Left forelimb (tissue), 1 donor: ENCODE measurements around the gene MYRIP.
"Not testable (repeated sequence)": the region's sequence is repeated elsewhere in the genome, so short reads cannot be mapped to it uniquely, and the experiment has no call there.

Experiments used
- DNase-seq: peaks from one replicate; pipeline ENCODE4 v3.0.0-alpha.2; 2018; ENCODE audit warnings: low spot score

Gene MYRIP

DNA sequence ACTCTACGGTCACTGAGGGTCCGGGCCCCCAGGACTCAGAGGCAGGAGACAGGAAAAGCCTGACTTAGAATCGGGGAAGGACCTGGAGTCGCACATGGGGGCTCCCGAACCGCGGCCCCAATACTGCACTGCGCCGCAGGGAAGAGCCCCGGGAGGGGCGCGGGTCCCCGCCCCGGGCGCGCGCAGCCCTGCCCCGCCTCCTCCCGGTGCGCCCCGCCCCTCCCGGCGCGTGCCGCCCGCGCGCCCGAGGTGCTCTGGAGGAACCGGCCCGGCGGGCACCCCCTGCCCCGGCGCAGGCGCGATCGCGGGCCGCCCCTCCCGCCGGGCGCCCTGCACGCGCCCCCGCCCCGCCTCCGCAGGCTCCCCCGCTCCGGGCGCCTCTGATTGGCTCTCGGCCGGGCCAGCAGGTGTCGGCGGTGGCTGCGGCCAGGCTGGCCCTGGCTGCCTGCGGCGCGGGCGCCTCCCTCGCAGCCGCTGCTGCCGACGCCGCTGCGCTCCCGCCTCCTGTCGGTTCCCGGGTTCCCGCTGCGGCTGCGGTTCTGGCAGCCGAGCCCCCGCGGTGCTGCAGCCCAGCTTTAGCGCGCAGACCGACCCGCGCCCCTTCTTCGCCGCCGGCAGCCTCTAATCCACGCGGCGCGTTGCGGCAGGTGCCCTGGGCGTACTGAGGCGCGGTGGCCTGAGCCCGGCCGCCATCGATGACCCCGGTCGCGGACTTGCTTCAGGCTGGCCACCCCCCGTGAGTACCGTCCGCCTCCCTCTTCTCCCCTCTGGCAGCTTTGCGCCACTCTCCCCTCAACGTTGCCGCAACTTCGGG is at the start of gene MYRIP:
TSS of gene MYRIP (plus strand) at position 429 of the 814 bp plus-strand sequence. CDS start 91,208 bp downstream, outside the sequence.
- DNase-seq: no peak

DNA sequence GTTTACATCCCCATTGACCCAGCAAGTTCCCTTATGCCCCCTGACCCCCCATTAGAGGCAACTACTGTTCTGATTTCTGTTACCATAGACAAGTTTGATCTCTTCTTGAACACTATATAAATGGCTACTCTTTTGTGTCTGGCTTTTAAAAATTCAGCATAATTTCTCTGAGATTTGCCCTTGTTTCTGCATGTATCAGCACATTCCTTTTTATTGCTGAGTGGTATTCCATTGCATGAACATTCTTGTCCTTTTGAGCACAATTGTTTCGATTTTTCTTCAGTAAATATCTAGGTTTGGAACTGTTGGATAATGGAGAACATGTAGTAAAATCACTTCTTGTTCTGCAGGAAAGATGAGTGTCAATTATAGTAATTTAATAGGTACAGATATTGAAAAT is 49.1 kb upstream of the MYRIP start:
- no peak for DNase-seq

DNA sequence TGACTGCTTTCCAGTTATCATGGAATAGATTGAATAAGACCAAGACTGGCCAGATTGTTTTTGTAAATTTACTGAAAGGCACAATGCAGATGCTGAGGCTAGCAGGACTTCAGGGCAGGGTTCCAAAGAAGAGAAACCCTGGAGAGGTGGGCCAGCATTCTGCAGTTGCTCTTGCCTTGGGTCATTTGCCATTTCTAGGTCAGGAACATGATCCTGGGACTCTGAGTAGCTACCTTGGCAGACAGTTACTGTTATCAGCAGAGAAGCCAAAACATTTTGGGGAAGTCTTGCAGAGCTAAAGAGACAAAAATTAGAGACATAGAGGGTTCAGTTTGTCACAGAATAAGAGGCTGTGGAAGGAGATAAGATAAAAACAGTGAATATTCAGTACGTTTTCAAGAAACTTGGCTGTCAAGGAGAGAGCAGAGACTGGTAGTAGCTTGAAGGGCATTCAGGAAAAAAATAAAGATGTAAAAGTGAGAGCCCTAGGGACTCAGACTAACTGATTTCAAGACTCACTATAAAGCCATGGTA is 46.8 kb upstream of the MYRIP start:
- no peak for DNase-seq

DNA sequence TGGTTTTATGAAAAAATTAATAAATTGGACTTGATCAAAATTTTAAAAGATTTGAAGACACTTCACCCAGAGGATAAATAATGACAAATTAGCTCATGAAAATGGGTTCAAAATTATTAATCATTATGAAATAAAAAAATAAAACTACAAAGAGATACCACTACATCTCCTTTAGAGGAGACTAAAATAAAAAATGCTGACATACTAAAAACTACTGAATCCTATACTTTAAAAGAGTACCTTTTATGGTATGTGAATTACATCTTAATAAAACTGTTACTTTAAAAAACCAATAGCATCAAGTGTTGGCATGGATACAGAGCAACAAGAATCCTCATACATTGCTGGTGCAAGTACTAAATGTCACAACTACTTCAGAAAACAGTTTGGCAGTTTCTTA is 46.0 kb upstream of the MYRIP start:
- DNase-seq: no peak

DNA sequence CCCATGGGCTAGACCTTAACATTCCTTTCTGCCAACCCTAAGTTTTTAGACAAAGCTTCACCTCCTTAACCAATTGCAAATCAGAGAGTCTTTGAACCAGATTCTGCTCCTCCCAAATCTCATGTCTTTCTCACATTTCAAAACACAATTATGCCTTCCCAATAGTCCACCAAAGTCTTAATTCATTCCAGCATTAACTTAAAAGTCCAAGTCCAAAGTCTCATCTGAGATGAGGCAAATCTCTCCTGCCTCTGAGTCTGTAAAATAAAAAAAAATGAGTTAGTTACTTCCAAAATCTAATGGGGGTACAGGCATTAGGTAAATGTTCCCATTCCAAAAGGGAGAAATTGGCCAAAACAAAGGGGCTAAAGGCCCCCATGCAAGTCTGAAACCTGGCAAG is 43.8 kb upstream of the MYRIP start:
- no peak for DNase-seq

DNA sequence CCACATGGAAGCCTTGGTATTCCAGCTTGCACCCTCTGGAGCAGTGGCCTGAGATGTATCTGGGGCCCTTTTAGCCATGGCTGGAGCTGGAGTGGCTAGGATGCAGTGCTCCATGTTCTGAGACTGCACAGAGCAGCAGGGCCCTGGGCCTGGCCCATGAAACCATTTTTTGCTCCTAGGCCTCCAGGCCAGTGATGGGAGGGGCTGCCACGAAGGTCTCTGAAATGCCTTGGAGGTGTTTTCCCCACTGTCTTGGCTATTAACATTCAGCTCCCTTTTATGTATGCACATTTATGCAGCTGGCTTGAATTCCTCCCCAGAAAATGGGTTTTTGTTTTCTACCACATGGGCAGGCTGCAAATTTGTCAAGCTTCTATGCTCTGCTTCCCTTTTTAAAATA is 43.0 kb upstream of the MYRIP start:
- no peak for DNase-seq

DNA sequence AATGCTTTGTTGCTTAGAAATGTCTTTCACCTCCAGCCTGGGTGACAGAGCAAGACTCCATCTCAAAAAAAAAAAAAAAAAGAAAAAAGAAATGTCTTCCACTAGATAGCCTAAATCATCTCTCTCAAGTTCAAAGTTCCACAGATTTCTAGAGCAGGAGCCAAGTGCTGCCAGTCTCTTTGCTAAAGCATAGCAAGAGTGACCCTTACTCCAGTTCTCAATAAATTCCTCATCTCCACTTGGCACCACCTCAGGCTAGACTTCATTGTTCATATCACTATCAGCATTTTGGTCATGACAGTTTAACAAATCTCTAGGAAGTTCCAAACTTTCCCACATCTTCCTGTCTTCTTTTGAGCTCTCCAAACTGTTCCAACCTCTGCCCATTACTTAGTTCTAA is 42.5 kb upstream of the MYRIP start:
- not testable (repeated sequence) for DNase-seq

DNA sequence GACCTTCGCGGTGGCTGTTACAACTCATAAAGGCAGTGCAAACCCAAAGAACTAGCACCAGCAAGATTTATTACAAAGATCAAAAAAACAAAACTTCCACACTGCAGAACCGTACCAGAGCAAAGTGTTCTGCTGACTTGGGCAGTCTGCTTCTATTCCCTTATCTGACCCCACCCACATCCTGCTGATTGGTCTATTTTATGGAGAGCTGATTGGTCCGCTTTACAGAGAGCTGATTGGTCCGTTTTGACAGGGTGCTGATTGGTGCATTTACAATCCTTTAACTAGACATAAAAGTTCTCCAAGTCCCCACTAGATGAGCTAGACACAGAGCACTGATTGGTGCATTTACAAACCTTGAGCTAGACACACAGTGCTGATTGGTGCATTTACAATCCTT is 31.2 kb upstream of the MYRIP start:
- DNase-seq: not testable (repeated sequence)

DNA sequence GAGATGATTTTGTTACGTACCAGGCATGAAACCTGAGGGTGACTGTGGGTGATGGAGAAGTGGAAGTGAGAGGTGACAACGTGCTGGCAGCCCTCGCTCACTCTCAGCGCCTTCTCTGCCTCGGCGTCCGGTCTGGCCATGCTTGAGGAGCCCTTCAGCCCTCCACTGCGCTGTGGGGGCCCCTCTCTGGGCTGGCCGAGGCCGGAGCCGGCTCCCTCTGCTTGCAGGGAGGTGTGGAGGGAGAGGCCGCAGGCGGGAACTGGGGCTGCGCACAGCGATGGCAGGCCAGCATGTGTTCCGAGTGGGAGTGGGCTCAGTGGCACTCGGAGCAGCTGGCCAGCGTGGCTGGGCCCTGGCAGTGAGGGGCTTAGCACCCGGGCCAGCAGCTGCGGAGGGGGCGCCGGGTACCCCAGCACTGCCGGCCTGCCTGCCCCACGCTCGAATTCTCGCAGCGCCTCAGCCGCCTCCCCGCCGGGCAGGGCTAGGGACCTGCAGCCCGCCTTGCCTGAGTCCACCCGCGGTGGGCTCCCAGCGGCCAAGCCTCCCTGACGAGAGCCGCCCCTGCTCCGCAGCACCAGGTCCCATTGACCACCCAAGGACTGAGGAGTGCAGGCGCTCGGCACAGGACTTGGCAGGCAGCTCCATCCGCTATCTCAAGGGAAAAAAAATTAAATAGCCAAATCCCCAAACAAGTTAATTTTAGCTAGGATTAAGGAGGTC is 29.7 kb upstream of the MYRIP start:
- no peak for DNase-seq

DNA sequence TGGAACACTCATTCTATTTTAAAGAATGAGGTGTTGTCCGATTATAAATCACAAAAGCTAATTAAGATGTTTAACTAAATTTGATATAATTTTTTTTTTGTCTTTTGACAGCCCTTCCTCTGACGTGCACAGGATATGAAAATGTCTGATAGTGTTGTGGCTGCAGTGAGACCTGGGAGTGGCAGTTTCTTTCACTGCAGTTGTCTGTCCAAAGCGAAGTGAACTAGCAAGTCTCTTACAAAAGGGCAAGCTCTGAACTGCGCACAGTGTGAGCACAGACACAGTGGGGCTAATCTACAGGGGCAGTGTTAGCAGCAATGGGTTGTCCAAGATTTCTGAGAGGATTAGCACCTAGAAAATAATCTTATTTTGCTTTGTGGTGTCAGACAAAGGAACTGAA is 29.1 kb upstream of the MYRIP start:
- no peak for DNase-seq

DNA sequence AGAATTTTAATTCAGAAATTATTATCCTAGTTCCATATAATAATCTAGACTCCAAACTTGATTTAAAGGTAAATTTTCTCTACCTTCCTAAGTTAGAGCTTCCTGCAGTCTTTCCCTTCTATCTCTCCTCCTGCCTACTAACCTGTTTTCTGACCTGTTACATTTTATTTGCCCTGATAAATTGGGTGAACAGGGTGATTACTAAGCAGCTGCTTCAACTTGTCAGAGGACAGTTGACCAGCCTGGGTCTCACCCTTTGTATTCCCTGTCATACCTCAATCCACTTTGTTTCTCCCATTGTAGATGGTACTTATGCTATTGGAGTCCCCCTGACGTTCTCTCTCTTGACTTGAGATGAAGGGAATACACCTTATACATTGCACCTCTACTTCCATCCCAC is 28.4 kb upstream of the MYRIP start:
- DNase-seq: no peak

DNA sequence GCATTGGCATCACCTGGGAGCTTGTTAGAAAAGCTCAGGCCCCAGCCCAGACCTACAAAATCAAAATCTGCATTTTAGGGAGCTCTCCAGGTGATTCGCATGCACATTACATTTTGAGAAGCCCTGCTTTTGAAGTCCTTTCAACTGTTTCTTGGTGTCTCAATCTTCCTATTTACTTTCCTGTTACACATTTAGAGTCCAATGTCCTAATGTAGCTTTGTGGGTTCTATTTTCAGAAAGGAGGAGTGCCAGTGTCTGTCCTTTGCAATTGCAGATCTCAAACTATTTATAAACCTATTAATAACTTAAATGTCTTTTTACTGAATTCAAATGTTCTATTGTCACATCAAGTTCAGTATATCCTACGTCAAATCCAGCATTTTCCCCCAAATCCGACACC is 27.8 kb upstream of the MYRIP start:
- DNase-seq: no peak

DNA sequence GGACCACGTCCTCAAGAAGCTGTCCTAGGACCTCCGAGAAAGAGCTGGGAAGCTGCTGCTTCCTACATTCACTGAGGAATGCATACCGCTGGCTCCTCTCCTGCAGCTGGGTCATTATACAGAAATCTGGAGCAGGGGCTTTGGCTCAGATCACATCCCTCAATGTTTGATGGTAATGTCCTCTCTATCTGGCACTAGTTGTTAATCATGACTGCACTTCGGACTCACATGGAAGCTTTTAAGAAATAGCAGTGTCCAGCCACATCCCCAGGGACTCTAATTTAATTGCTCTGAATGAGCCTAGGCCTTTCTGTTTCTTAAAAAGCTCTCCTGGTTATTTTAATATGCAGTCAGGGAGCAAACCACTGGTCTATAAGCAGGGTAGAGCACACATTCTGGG is 25.7 kb upstream of the MYRIP start:
- no peak for DNase-seq

DNA sequence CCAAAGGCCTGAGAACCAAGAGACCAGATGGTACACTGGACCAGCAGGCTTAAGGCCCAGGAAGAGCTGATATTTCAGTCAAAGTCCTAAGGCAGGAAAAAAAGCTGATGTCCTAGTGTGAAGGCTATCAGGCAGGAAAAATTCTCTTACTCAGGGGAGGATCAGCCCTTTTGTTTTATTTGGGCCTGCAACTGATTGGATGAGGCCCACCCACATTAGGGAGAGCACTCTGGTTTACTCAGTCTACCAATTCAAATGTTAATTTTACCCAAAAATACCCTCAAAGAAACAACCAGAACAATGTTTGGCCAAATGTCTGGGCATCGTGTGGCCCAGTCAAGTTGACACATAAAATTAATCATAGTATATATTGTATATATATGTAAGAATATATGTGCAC is 24.5 kb upstream of the MYRIP start:
- DNase-seq: no peak

DNA sequence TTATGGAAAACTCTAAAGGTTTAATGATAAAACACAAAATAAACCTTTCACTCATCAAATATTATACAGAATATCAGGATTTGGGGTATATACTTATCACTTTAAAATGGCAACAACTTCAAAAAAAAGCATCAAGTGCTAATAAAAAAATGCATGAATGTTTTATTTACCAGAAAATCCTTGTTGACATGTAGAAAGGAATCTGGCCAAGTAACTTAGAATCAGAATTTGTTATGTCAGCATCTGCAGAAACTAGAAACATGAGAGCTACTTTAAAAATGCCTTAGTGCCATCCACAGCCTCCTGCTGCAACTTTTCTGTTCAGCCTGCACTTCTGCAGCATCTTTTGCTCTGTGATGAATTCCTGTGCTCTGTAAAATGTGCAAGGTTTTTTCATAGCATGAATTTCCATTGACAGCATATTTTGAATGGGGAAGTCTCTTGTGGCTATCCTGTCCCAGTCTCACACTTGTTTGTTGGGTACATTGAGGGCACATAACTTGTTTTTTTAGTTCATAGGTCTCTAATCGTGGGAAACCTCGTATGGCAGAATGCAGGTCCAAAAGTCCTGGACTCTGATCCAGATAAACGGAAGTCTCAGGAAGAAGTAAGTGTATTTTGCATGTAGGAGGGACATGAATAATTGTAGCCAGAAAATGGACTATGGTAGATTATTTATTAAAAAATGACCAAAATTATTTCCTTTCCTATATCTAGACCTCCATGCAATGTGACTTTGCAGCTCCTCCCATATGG is 21.1 kb upstream of the MYRIP start:
- DNase-seq: no peak

DNA sequence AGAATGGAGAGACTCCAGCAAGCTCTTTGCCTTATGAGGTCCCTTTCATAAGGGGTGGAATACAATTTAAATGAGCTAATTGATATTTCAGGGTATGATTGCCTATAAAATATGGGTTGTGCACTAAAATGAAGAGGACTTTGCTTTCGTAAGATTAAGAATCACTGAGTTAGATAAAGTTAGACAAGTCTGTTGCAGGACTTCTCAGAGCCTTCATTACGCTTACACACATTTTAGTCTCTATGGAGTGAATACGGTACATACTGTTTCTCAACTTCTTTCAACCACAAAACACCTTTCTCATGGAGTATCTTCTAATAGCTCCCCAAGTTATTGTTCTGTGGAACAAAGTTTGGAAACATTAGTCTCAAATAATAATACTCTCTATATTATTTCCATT is 17.8 kb upstream of the MYRIP start:
- no peak for DNase-seq

DNA sequence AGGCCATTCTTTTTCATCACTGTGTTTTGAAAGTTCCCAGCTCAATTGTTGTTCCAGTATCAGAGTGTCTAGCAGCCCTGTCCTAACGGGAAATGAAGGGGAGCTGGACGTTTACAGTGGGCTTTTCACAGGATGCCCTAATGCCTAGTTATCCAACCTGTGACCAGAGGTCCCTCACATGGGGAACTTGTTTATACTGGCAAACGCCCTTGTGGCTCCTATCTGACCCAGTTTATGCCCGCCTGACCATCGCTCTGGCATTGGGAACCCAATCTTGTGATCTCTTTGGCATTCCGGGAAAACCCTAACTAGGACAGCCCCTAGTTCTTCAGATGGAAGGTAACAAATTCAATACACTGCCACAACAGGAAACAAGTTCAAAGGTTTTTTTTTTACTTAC is 14.5 kb upstream of the MYRIP start:
- DNase-seq: no peak

DNA sequence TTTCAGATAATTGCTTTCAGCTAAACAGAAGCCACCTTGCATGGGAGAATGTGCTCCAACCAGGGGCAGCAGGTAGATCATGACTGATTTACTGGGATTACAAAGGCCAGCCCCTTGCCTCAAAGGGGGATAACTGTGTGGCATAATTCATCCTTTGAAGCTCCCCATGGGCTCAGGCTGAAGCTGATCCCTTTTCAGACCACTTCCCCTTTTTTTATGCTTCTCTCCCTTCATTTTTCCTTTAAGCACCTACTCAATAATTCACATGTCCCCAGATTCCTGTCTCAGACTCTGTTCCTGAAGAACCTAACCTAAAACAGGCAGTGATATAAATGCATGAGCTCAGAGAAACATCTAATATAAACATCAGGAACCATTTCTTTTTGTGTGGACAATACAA is 8.2 kb upstream of the MYRIP start:
- DNase-seq: no peak

DNA sequence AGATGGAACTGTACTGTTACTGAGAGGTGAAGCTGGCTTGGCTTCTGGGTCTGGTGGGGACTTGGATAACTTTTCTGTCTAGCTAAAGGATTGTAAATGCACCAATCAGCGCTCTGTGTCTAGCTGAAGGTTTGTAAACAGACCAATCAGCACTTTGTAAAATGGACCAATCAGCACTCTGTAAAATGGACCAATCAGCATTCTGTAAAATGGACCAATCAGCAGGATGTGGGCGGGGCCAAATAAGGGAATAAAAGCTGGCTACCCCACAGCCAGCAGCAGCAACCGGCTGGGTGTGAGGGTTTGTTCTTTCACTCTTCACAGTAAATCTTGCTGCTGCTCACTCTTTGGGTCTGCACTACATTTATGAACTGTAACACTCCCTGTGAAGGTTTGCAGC is 6.9 kb upstream of the MYRIP start:
- not testable (repeated sequence) for DNase-seq

DNA sequence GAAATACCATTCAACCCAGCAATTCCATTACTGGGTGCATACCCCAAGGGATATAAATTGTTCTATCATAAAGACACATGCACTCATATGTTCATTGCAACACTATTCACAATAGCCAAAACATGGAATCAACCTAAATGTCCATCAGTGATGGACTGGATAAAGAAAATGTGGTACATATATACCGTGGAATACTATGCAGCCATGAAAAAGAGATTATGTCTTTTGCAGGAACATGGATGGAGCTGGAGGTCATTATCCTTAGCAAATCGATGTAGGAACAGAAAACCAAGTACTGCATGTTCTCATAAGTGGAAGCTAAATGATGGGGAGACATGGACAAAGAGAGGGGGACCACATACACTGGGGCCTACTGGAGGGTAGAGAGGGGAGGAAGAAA is 5.5 kb upstream of the MYRIP start:
- no peak for DNase-seq

DNA sequence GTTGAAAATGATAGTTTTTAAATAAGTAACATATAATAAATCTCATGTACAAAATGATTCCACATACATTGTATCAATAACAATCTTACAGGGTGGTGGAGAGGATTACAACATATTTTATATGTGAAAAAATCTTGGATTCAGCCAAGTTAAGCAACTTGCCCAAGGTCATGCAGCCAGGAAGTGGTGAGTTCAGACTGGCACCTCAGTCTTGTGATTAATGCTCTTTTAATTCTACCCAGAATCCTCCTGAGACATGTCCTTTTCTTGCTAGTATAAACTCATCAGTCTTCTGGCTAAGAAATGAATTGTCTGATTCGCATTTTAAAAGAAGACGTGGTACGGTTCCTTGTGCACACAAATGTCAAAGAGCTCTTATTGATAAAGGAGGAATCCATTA is 4.5 kb upstream of the MYRIP start:
- no peak for DNase-seq

DNA sequence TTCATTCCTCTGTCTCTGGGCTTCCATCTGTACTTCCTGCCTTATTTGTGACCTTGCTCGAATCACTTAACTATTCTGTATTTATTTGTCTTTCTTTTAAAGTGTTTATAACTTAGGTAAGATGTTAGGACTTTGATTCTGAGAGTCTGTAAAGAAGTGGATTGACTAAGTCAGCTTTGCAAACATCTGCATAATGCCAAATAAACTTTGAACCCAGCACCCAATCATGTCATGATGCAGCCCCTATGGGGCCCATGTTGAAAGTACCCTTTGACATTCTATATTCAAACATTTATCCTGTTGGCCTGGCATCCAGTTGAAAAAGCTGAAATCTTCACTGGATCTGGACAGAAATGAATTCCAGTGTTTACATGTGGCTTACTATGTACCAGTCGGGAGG is 3.8 kb upstream of the MYRIP start:
- DNase-seq: no peak

DNA sequence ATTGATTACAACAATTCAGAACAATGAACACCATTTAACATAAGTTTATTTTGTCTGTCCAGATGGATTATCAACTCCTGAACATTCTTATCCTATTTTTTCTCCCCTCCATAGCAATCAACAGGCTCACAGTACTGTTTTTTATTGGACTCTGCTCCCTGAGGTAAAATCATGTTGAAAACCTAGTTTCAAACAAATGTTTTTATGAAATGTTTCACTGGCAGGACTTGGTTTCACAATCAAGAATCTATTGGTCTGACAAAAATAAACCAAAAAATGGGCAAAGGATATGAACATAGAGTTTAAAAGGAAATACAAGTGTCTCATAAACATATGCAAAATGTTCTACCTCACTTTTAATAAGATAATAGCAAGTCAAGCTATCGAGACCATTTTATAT is 2.6 kb upstream of the MYRIP start:
- DNase-seq: no peak
